H7 (cell line): Measurements from ENCODE around the gene POLD3. TPM values are rescaled to one million over a fixed set of nuclear protein-coding genes. Genes with fewer than 3 reads are reported as not detected.
"Not testable (repeated sequence)": the region's sequence is repeated elsewhere in the genome, so short reads cannot be mapped to it uniquely, and the experiment has no call there.

Source experiments
- DNase-seq: peaks from one replicate; pipeline ENCODE4 v3.0.0; 2012
- H3K27me3 ChIP-seq: 2 replicates; pipeline ENCODE4 v1.6.0; 2011; ENCODE audit warnings: mild to moderate bottlenecking, low read length; ENCODE audit not compliant: control insufficient read depth, insufficient read depth
- H3K36me3 ChIP-seq: replicated peaks from 2 replicates; pipeline ENCODE4 v1.5.1; 2011; ENCODE audit warnings: low read length; ENCODE audit not compliant: control insufficient read depth, insufficient read depth
- H3K4me3 ChIP-seq: 2 replicates; pipeline ENCODE4 v1.5.1; 2011; ENCODE audit warnings: low read depth, mild to moderate bottlenecking, control low read depth, low read length, moderate library complexity; ENCODE audit not compliant: insufficient read depth
- total RNA-seq: library from RNA; depleted of rRNA; stranded (reverse); fragments of >200 nt; shearing (Covaris generic); gene quantifications from 2 replicates; pipeline ENCODE4 v1.2.3, GENCODE V29; 2014

The POLD3 gene
- total RNA-seq, 1 experiment from 2014 or later = 31.8 TPM

DNA sequence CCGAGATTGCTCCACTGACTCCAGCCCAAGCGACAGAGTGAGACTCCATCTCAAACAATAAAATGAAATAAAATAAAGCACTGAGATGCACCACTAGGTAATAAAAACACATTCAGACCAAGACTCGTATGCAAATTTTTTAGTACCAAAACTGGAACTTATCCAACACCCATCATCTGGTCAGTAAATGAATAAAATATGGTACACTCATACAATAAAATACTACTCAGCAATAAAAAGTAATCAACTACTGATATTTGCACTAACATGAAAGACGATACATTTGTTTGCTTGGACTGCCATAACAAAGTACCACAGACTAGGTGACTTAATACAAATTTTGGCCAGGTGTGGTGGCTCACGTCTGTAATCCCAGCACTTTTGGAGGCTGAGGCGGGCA lies 17.8 kb upstream of the POLD3 start:
- Histone ChIP-seq H3K4me3 (no peak overlapping the region), H3K27me3 (no peaks in the 10 kb centered on the region)

DNA sequence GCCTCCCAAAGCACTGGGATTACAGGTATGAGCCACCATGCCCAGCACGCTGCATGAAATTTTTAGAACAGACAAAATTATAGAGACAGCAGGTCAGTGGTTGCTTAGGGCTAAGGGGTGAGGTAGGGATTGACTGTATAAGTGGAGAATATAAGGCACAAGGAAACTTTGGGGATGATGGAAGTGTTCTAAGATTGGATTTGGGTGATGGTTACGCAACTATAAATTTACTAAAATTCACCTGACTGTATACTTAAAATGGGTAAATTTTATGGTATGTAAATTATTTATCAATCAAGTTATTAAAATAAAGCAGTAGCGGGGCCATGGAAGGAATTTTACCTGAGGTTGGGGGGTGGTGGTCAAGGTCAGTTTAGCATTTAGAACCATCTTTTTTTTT lies 16.4 kb upstream of the POLD3 start:
- Histone ChIP-seq H3K4me3 (no peak overlapping the region), H3K27me3 (no peaks in the 10 kb centered on the region), H3K36me3 (no peaks in the 10 kb centered on the region)
- DNase-seq = no peak

More for the DNA sequence above, 17.8 kb upstream of the POLD3 start:
- no peaks in the 10 kb centered on the region for H3K36me3 ChIP-seq
- no peak for DNase-seq

DNA sequence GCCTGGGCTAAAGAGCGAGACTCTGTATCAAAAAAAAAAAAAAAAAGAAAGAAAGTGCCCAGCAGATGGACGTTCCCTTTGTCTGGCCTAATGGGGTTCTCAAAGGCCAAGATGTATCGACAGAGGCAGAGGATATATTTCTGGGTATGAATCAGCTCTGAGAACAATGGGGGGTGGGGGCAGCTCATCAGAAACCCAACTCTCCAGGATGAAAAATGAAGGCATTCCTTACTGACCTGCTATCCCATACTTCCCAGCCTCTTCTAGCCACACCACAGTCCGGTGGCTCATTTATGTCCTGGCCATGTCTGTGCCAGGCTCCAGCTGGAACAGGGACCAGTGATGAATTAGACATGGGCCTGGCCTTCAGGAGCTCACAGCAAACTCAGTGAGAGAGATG lies 15.2 kb upstream of the POLD3 start:
- no peak overlapping the region for H3K4me3 ChIP-seq
- no peak for DNase-seq
- no peaks in the 10 kb centered on the region for H3K36me3 ChIP-seq
- no peaks in the 10 kb centered on the region for H3K27me3 ChIP-seq

DNA sequence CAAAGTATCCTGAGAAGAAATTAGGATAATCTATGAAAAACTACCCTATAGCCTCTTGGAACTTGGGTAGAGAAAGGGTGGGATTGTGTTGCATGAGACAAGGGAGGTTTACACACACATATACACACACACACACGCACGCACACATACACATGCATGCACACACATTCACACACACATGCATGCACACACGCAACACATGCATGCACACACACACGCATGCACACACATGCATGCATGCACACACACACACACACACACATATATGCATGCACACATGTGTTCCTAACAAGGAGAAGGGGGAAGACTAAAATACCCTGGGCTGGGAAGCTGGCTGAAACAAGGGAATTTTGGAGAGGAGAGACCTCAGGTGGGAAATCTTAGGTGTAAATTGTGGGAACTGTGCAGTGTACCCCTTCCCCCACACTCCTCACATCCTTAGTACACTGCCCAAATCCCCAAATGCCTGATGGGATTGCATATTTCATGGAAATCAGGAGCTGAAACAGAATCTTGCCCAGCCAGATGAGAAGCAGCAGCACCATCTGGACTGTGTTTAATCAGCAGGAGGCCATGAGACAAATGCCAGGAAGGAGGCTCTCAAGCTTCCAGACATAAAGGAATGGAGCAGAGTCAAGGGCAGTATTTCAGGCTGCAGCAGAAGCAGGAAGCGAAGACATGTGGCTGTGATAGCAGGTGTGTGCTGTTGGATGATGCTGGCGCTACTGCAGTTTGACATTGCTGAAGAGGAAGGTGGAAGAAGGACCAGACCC lies 14.6 kb upstream of the POLD3 start:
- no peak for DNase-seq

DNA sequence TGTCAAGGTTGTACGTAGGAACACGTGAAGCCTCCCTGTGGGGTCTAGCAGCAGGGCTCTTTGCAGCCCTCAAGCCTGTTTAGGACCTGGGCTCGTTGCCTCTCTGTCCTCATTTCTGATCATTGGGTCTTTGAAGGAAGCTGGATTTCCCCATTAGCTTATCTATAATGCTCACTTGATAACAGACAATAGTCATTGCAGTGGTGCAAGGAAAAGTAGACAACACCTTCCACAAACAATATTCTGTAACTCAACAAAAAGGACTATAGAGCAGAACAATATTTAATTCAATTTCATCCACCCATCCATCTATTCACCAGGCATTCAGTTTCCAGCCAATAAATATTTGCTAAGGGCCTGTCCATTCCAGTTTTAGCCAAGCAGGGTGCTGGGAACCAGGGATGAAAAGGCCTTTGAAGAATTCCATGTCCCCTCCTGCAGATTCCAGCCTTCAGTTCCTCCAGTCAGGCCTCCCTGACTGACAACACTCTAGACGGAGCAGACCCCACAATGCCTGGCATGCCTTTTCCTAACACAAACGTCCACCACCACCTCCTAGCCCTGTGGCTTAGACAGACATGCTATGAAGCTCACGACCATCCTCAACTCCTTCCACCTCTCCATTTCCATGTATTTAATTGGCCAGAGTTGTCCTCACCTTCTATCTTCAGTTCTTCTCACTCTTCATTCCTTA lies 12.7 kb upstream of the POLD3 start:
- Histone ChIP-seq H3K36me3 (no peaks in the 10 kb centered on the region), H3K27me3 (no peaks in the 10 kb centered on the region), H3K4me3 (no peak overlapping the region)
- DNase-seq = no peak

More for the DNA sequence above, 14.6 kb upstream of the POLD3 start:
- no peaks in the 10 kb centered on the region for H3K27me3 ChIP-seq
- no peaks in the 10 kb centered on the region for H3K36me3 ChIP-seq
- no peak overlapping the region for H3K4me3 ChIP-seq

DNA sequence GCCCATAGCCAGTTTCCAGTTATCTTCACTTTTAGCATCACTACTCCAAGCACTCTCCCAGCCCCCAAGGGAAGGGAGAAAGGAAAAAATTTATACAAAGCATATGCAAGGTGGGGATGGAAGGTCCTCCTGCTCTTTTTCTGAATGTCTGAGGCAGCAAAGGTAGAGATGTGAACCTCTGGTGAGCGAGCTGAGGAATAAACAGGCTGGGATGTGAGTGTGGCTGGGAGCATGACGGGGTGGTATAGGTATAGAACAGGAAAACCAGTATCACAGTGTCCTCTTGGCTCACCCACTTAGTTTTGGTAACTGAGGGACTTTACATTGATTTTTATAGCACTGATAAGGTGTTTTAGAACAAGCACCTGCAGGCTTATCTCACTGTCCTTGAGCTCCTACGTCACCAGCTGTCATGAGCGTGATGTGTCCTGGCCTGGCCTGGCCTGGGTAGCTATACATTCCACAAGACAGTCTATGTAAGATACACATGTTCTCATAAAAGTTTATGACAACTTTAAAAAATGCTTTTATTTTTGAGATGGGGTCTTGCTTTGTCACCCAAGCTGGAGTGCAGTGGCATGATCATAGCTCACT lies 10.3 kb upstream of the POLD3 start:
- no peak for DNase-seq
- no peak overlapping the region for H3K4me3 ChIP-seq
- H3K36me3 ChIP-seq = no peaks in the 10 kb centered on the region
- no peaks in the 10 kb centered on the region for H3K27me3 ChIP-seq

DNA sequence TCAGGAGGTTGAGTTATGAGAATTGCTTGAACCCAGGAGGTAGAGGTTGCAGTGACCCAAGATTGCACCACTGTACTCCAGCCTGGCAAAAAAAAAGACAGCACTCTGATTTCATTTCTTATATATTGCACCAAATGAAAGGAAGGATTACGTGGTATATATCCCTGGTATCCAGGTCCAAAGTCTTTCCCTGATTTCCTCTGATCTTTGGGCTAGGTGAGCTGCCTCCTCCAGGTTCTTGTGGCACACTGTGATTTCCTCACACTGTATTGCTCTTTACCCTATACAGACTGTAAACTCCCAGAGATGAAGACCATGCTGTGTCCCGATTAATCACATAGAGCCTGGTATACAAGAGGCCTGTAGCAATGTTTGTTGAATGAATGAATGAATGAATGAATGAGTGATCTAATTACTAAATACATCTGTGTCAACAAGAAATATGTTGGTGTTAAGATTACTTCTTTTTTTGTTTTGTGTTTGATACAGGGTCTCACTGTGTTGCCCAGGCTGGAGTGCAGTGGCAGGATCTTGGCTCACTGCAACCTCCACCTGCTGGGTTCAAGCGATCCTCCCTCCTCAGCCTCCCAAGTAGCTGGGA lies 9.3 kb upstream of the POLD3 start:
- H3K27me3 ChIP-seq = no peaks in the 10 kb centered on the region
- H3K4me3 ChIP-seq = no peak overlapping the region
- no peaks in the 10 kb centered on the region for H3K36me3 ChIP-seq
- no peak for DNase-seq

DNA sequence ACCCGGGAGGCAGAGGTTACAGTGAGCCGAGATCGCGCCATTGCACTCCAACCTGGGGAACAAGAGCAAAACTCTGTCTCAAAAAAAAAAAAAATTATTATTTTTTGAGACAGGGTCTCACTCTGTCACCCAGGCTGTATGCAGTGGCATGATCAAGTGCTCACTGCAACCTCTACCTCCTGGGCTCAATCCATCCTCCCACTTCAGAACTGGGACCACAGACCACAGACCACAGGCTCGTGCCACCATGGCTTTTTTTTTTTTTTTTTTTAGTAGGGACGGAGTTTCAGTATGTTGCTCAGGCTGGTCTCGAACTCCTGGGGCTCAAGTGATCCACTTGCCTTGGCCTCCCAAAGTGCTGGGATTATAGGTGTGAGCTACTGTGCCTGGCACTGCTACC lies 1.9 kb upstream of the POLD3 start:
- H3K27me3 ChIP-seq, H3K4me3 ChIP-seq, H3K36me3 ChIP-seq, DNase-seq: not testable (repeated sequence)

DNA sequence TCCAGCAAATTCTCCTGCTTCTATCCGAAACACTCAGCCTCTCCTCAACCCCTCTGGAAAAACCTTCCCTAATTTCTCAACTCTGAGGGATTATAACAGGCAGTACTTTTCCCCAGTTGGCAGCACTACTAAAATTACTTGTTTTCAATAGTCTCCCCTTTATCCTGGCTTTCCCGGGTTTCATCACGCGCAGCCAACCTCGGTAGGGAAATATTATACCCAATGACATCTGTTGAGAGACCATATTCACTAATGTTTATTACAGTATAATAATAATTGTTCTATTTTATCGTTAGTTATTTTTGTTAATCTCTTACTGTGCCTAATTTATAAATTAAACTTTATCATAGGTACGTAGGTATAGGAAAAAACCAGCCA lies 330 bp upstream of the POLD3 start:
- Histone ChIP-seq H3K36me3 (no peaks in the 10 kb centered on the region; the same call in 1 of the 2 replicates), H3K4me3 (peak overlapping the region; percentile 21), H3K27me3 (no peaks in the 10 kb centered on the region)
- DNase-seq = peak; percentile 10

DNA sequence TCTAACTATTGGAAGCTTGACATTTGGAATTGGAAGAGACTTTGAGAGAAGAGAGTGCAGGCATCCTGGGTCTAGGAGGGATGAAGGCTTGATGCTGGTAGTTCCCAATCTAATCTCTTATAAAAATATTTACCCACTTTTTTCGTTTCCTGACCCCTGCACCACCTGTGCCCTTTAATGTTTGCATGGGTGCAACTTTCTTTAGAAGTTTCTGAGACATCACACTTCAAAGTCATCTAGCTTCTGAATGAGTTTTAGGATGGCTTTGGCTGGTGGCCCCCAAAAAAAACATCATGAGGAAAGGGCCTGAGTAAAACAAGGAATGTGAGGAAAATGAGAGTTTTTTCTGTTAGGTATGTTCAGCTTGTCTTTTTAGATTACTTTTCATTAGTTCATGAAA lies 1.1 kb downstream of the POLD3 start:
- no peak for DNase-seq
- Histone ChIP-seq H3K27me3 (no peaks in the 10 kb centered on the region), H3K4me3 (peak overlapping the region; percentile 98), H3K36me3 (no peaks in the 10 kb centered on the region; the same call in 1 of the 2 replicates)

DNA sequence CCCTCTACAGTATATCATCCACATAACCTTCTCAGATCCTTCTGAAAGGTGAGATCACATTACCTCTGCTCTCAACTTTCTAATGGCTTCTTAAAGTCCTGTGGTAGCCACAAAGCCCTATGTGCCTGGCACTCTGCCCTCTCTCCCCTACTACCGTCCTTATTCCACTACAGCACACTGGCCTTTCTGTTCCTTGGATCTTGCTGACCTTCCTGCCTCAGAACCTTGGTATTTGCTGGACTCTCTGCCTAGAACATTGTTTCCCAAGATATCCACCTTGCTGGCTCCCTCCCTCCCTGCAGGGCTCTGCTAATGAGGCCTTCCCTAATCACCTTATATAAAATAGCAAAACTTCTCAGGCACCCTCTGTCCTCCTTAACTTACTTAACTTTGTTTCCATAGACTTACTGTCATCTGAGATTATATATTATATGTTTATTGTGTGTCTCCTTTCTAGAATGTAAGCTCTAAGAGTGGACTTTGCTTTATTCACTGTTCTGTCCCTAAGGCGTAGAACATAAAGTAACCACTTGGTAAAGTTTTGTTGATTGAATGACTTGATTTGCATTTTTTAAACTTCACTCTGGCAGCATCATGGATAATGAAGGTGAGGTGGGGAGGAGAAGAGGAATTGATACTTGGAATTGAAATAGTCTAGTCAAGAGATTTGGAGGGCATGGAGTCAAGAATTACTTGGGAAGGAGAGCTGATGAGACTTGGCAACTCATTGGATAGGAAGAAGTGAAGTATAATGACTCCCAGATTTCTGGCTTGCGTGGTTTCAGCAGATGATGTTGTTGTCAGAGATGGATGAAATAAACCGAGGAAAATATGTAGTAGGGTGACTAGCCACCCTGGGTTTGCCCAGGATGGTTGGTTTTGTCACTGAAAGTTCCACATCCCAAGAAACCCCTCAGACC lies 10.5 kb downstream of the POLD3 start:
- no peak for DNase-seq
- Histone ChIP-seq H3K4me3 (no peak overlapping the region), H3K27me3 (no peaks in the 10 kb centered on the region), H3K36me3 (peaks cover 3% of the 10 kb centered on the region)

DNA sequence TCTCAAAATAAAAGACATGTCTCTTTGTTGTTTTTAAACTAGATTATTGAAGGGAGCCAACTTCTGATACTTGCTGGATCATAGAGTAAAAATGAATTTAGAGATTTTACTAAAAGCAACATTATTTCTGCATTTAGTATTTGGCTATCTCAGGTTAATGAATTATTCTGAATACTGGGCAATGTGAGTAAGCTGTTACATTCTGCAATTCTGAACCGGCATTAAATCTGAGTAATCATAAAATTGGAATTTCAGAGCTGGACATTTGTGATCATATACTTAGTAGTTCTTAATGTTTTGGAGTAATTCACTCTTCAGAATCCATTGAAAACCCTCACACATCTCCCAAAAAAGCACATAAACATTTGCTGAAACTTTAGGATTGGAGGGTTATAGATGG lies 11.5 kb downstream of the POLD3 start:
- Histone ChIP-seq H3K36me3 (peaks cover 3% of the 10 kb centered on the region), H3K4me3 (no peak overlapping the region), H3K27me3 (no peaks in the 10 kb centered on the region)
- DNase-seq = no peak

DNA sequence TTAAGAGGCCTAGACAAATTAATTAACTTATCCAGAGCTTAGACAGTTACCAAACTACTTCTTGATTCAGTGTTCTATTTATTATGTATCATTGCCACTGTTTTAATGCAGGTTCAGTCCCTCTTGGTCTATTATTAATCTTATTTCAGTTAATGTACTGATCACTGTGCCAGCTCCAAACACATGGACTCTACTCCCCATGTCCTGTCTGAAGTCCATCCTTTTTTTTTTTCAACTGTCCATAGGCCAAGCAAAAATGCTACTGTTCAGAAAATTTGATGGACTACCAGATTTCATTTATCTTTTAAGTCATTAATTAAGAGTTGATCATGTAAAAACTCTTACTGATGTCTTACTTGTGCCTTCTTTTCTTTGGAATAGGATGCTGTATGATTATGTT lies 11.9 kb downstream of the POLD3 start:
- Histone ChIP-seq H3K36me3 (peaks cover 3% of the 10 kb centered on the region), H3K4me3 (no peak overlapping the region), H3K27me3 (no peaks in the 10 kb centered on the region)
- DNase-seq = no peak

DNA sequence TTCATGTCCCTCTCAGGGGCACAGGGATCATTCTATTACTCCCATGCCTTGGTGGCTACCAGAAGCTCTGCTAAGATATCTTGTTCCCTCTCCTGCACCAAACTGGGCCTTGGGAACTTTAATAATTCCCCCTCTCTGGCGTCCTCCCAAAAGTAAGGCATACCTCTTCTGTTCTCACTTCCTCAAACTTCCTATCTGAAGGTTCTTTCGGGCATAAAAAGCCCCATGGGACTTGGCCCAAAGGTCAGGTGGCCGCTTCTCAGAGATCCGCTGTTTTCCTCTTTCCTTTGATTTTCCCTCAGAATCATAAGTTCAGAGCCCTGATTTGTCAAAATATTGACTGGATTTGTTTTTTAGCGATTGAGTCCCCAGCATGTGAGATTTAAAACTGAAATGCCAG lies 13.0 kb downstream of the POLD3 start:
- no peak for DNase-seq
- peaks cover 3% of the 10 kb centered on the region for H3K36me3 ChIP-seq
- H3K27me3 ChIP-seq = no peaks in the 10 kb centered on the region
- no peak overlapping the region for H3K4me3 ChIP-seq
